T-helper 1 cell treated with Interleukin-12 subunit alpha and Interleukin-12 subunit beta and Interleukin-4 antibody, amounts not matched to agents 30 ng/mL and 1 ng/mL, for 36 hours (primary cell): ENCODE data around the gene DPPA3. TPM values are rescaled to one million over a fixed set of nuclear protein-coding genes. Genes with fewer than 3 reads are reported as not detected.
"Not testable (repeated sequence)": the region's sequence is repeated elsewhere in the genome, so short reads cannot be mapped to it uniquely, and the experiment has no call there.

Source experiments
- intact Hi-C: fragments of 100-400 bp; cut with micrococcal nuclease; formaldehyde crosslinking; loops from one replicate; pipeline ENCODE4 v1.15.1; 2024
- total RNA-seq: library from RNA; stranded (reverse); gene quantifications from 2 replicates; pipeline ENCODE4 v1.2.3, GENCODE V29; 2022

Gene DPPA3
- total RNA-seq = not detected in 2 replicates

- intact Hi-C loops = no loop called here
Observed at GRCh38 chr12:7711133-7711532, at the start of gene DPPA3. DPPA3 (plus strand) TSS chr12:7711433; CDS start chr12:7711571, 138 bp downstream.

DNA sequence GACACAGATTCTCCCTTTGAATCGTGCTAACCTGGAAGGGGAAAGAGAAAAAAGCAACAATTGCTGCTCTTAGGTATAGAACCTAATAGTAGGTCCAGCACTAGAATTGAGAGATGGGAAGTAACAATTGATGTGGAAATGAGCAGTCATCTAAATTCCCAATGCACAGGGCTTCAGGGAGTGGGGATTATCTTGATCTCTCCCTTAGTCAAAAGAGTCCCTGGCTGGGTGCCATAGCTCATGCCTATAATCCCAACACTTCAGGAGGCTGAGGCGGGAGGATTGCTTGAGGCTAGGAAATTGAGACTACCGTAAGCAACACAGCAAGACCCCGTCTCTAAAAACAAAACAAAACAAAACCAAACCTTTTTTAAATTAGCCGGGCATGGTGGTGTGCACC lies 49.5 kb upstream of the DPPA3 start:
- intact Hi-C loops = loop anchor here (5.0 kb wide), 1 partner anchor 146 kb away; no protein-coding TSS in a partner anchor

DNA sequence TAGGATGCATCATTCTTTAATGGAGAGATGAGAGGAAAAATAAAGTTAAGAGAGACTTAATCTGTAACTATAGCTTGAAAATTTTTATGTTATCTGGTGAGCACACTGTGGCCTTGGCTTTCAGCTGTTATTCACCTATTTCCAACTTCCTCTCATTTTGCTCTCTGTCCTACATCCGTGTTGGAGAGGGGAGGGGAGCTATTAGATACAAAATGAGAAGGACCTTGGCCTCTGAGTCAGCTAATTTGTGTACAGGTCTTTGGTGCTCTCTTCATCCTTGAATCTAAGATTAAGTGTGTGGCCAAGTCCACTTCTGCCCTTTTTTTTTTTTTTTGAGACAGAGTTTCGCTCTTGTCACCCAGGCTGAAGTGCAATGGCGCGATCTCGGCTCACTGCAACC lies 44.6 kb upstream of the DPPA3 start:
- intact Hi-C loops = no loop called here

DNA sequence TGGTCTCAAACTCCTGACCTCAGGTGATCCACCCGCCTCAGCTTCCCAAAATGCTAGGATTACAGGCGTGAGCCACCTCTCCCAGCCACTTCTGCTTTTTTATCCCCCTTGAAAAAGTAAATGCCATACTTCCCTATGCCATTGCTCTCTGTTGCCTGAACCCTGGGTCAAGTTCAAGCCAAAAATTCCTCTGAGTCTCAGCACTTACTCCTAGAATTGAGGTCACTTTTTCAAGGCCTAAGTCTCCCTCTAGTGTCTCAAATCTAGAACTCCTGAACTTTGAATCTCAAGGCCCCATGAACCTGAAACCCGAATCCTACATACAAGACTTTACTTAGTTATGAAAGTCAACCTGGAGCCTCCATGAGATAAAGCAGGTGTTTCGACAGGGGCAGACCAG lies 44.1 kb upstream of the DPPA3 start:
- intact Hi-C loops = no loop called here

DNA sequence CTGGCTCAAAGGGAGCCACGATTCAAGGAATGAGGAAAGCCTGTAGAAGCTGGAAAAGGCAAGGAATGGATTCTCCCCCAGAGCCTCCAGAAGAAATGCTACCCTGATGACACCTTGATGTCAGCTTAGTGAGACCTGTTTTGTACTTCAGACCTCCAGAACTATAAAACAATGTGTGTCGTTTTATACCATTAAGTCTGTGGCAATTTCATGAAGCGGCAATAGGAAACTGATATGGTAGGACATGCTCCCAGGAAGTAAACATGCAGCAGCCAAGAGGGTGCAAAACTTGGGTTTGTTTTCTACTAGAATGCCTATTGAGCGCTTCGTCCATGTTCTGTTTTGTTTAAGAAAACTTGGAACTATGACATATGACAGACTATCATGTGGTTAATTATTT lies 43.1 kb upstream of the DPPA3 start:
- intact Hi-C loops = no loop called here

DNA sequence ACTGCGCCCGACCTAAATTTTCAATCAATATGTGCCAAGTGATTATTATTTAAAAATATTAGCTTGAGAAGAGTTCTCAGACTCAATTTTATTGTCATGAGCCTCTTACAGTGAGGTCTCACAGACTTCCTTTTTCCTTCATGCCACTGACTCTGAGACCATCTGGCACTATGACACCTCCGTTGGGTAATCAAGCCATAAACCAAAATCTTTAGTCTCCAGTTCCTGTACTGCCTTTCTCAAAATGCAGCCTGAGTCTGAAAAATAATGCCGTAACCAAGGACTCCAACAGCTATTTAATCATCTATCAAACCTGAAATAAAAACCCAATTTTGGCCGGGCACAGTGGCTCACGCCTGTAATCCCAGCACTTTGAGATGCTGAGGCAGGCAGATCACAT lies 35.8 kb upstream of the DPPA3 start:
- intact Hi-C loops = not testable (repeated sequence)

DNA sequence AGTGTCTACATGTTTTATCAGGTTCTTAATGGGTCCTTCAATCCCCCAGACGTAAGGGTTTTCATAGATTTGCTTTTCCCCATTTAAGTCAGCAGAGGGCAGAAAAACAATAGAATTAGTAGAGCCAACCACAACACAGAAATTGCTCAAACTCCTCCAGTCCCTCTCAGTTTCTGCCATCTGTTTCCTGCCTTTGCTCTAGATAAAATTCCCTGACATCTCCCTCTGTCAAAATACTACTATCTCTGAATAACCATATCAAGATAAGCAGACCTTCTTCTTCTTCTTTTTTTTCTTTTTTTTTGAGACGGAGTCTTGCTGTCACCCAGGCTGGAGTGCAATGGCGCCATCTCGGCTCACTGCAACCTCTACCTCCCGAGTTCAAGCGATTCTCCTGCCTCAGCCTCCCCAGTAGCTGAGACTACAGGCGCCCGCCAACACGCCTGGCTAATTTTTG lies 33.8 kb upstream of the DPPA3 start:
- intact Hi-C loops = loop anchor here (1.0 kb wide), 1 partner anchor 130 kb away; no protein-coding TSS in a partner anchor

- intact Hi-C loops = no loop called here
Observed at GRCh38 chr12:7678744-7679143, 32.5 kb upstream of the DPPA3 start.

GRCh38 chr12:7679251-7680045 lies 31.8 kb upstream of the DPPA3 start:
- intact Hi-C loops = no loop called here

GRCh38 chr12:7681535-7681934 lies 29.7 kb upstream of the DPPA3 start:
- intact Hi-C loops = no loop called here

- intact Hi-C loops = no loop called here
Observed at GRCh38 chr12:7693793-7694192, 17.4 kb upstream of the DPPA3 start.

- intact Hi-C loops = no loop called here
Observed at GRCh38 chr12:7694556-7695236, 16.5 kb upstream of the DPPA3 start.

GRCh38 chr12:7695237-7695560 lies 16.0 kb upstream of the DPPA3 start:
- intact Hi-C loops = no loop called here

DNA sequence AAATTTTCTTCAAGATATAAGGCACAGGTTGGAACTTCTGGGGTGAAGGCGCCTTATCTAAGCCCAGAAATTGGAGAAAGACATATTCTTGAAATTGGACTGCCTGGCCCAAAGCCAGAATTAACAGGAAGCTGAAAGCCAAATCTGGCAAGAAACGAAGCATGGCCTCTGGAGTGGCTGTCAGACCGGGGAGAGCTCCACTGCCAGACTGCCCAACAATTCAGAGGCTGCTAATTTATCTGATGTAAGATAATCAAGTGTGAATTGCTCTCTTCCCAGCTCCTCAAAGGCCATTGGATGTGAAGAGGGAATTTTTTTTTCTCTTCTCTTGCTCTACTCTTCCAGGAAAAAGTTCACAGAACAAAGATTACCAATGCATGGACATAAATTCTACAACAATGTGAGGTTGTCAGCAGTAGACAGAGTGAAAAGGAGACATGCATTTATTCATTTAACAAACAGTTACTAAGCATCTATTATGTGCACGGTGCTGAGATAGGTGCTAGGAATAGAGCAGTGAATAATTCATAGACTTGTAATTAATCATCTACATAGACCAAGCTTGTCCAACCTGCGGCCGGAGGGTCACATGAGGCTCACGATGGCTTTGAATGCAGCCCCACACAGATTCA lies 15.6 kb upstream of the DPPA3 start, which contains the start of gene GDF3:
TSS of gene GDF3 (minus strand) at position 210 of the 632 bp plus-strand sequence. CDS start at position 163, 47 bp downstream.
- intact Hi-C loops = no loop called here

- intact Hi-C loops = no loop called here
Observed at GRCh38 chr12:7705846-7706245, 5.4 kb upstream of the DPPA3 start.

- intact Hi-C loops = no loop called here
Observed at GRCh38 chr12:7709969-7710675, 1.1 kb upstream of the DPPA3 start.

GRCh38 chr12:7712841-7713442 lies 1.7 kb downstream of the DPPA3 start:
- intact Hi-C loops = no loop called here

- intact Hi-C loops = loop anchor here (1.0 kb wide), 1 partner anchor 91 kb away; no protein-coding TSS in a partner anchor
Observed at GRCh38 chr12:7716381-7716780, 5.1 kb downstream of the DPPA3 start.

GRCh38 chr12:7719946-7720730 lies 8.9 kb downstream of the DPPA3 start:
- intact Hi-C loops = no loop called here

DNA sequence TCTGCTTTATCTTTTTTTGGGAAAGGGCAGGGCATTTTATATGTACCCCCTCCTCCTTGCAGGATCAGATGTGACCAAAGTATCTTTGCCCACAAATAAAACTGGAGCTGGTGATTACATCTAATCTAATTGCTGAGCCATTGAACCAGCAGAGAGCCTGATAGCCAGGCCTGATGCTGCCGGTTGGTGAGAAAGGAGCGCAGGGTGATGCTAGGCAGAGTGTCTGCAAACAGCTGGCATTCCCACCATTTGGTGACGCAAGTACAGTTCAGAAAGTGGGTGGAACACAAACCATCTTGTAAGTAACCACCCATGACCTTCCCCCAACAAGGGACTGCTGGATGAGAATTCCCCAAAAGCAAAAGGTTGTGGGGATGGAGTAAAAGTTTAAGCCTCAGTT lies 12.7 kb downstream of the DPPA3 start:
- intact Hi-C loops = no loop called here
